Measurements from ENCODE around the gene LPP.

DNA sequence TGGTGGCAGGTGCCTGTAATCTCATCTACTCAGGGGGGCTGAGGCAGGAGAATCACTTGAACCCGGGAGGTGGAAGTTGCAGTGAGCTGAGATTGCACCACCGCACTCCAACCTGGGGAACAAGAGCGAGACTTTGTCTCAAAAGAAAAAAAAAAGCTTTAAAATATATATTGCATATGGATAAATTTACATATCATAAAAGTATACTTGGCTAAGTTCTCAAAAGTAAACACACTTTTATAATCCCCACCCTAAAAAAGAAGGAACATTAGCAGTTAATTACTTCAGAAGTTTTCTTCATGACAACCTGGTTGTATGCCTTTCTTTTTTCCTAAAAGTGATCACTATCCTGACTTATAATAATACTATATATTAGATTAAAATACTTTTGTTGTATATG is 648.7 kb downstream of the LPP start:
- TF ChIP-seq, protein P1, sequence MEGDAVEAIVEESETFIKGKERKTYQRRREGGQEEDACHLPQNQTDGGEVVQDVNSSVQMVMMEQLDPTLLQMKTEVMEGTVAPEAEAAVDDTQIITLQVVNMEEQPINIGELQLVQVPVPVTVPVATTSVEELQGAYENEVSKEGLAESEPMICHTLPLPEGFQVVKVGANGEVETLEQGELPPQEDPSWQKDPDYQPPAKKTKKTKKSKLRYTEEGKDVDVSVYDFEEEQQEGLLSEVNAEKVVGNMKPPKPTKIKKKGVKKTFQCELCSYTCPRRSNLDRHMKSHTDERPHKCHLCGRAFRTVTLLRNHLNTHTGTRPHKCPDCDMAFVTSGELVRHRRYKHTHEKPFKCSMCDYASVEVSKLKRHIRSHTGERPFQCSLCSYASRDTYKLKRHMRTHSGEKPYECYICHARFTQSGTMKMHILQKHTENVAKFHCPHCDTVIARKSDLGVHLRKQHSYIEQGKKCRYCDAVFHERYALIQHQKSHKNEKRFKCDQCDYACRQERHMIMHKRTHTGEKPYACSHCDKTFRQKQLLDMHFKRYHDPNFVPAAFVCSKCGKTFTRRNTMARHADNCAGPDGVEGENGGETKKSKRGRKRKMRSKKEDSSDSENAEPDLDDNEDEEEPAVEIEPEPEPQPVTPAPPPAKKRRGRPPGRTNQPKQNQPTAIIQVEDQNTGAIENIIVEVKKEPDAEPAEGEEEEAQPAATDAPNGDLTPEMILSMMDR (IDR thresholded peaks at IDR 0.05; ENCODE audit: insufficient read depth, low read depth, low read length): no peak
- no peak for TF ChIP-seq EZH2 (IDR thresholded peaks at IDR 0.05; ENCODE audit: insufficient read depth, low read length)
